Fibroblast of skin of abdomen (primary cell): ENCODE measurements around the gene IL10.
"Not testable (repeated sequence)": the region's sequence is repeated elsewhere in the genome, so short reads cannot be mapped to it uniquely, and the experiment has no call there.

ENCODE experiments used
- DNase-seq: peaks from one replicate; pipeline ENCODE4 v3.0.0-alpha.2; 2013

IL10 gene

GRCh38 chr1:206762741-206763364 is 9.4 kb downstream of the IL10 start:
- DNase-seq = not testable (repeated sequence)

GRCh38 chr1:206761159-206761768 is 11.0 kb downstream of the IL10 start:
- DNase-seq = peak; percentile 16

- DNase-seq = no peak
Observed at GRCh38 chr1:206760590-206760989, 11.7 kb downstream of the IL10 start.

GRCh38 chr1:206757524-206758266 is 14.6 kb downstream of the IL10 start:
- DNase-seq = no peak

- DNase-seq = peak; percentile 44
Observed at GRCh38 chr1:206754011-206754410, 18.3 kb downstream of the IL10 start.

GRCh38 chr1:206753141-206753540 is 19.2 kb downstream of the IL10 start:
- peak; percentile 32 for DNase-seq

- DNase-seq = no peak
Observed at GRCh38 chr1:206752481-206752880, 19.8 kb downstream of the IL10 start.

GRCh38 chr1:206751891-206752290 is 20.4 kb downstream of the IL10 start:
- DNase-seq = no peak

- DNase-seq = no peak
Observed at GRCh38 chr1:206748348-206749030, 23.8 kb downstream of the IL10 start.

- no peak for DNase-seq
Observed at GRCh38 chr1:206745301-206745700, 27.0 kb downstream of the IL10 start.

GRCh38 chr1:206744683-206745082 is 27.6 kb downstream of the IL10 start:
- DNase-seq = no peak

- no peak for DNase-seq
Observed at GRCh38 chr1:206742719-206743383, 29.4 kb downstream of the IL10 start.

GRCh38 chr1:206741142-206741701 is 31.1 kb downstream of the IL10 start:
- no peak for DNase-seq

- DNase-seq = no peak
Observed at GRCh38 chr1:206739411-206740076, 32.8 kb downstream of the IL10 start.

GRCh38 chr1:206738370-206739366 is 33.6 kb downstream of the IL10 start:
- DNase-seq = peak; percentile 31

- DNase-seq = no peak
Observed at GRCh38 chr1:206737729-206738201, 34.5 kb downstream of the IL10 start.

- no peak for DNase-seq
Observed at GRCh38 chr1:206736878-206737728, 35.2 kb downstream of the IL10 start.

- peak; percentile 11 for DNase-seq
Observed at GRCh38 chr1:206735553-206736031, 36.7 kb downstream of the IL10 start.

- peak; percentile 19 for DNase-seq
Observed at GRCh38 chr1:206734499-206735142, 37.7 kb downstream of the IL10 start.
